ENCODE results near the gene HOXD4. TPM values are rescaled to one million over a fixed set of nuclear protein-coding genes. Genes with fewer than 3 reads are reported as not detected.
A peak's percentile ranks its signal among the peaks of the same experiment; 100 is the strongest.

The HOXD4 gene
- total RNA-seq, 4 donors from 2014 or later, result 1.7 to 13.2 (median 7.0) TPM

DNA sequence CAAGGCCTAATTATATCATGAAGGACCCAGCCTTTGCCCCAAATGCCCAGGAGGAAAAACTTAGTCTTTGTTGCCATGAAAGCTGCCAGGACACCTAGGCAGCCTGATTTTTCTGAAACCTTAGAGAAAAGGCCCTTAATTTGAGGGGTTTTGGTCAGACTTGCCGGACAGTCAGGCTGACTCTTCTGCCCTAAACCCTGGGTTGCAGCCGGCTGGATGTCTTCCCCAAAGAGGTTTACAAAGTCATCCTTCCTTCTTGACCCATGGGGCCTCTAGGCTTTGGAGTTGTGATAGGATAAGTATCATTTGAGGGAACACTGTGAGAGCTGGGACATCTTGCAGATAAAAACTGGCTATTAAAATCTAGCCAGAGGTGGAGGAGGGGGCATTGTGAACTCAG is 34.7 kb downstream of the HOXD4 start:
- no peak overlapping the region for H3K27ac ChIP-seq
- no peak for TF ChIP-seq POLR2A (IDR thresholded peaks at IDR 0.05)
- TF ChIP-seq, protein P1, sequence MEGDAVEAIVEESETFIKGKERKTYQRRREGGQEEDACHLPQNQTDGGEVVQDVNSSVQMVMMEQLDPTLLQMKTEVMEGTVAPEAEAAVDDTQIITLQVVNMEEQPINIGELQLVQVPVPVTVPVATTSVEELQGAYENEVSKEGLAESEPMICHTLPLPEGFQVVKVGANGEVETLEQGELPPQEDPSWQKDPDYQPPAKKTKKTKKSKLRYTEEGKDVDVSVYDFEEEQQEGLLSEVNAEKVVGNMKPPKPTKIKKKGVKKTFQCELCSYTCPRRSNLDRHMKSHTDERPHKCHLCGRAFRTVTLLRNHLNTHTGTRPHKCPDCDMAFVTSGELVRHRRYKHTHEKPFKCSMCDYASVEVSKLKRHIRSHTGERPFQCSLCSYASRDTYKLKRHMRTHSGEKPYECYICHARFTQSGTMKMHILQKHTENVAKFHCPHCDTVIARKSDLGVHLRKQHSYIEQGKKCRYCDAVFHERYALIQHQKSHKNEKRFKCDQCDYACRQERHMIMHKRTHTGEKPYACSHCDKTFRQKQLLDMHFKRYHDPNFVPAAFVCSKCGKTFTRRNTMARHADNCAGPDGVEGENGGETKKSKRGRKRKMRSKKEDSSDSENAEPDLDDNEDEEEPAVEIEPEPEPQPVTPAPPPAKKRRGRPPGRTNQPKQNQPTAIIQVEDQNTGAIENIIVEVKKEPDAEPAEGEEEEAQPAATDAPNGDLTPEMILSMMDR (IDR thresholded peaks at IDR 0.05), result no peak
- no peaks in the 10 kb centered on the region for H3K36me3 ChIP-seq
- no peak for DNase-seq
- no peaks in the 10 kb centered on the region for H3K27me3 ChIP-seq
- H3K4me1 ChIP-seq, result peaks cover 0 to 16% (median 6%) of the 10 kb centered on the region in 4 donors
- H3K9me3 ChIP-seq, result no peaks in the 10 kb centered on the region
- no peak overlapping the region for H3K4me3 ChIP-seq

DNA sequence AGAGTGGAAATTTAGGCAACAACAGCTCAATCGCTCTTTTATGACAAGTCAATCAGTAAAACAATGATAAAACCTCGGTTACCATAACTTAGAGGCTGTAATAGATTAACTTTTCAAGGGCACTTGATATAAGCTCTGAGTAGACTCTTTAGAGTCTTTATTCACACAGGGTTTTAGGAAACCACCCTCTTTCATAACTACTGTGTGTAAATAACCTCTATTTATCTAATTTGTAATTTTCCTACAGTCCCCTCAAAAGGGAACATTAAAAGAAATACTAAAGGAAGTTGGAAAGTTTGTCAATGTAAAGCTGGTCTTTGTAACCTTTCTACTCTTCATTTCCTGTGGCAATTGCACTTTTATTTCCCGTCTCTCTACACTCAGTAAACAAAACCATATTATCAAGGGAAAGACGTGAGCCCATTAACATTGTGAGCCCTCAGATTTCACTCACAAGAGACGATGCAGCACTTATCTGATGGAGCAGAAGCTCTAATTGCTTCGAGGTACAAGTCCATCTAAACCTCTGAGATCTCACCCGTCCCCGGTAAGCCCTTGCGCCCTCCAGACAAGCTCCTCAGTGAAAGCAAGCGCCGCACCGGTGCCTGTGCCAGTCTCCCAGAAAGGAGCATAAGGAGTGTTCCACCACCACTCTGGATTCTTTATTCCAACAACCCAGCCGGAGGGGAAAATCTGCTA is 36.0 kb downstream of the HOXD4 start:
- TF ChIP-seq POLR2A (IDR thresholded peaks at IDR 0.05), result no peak
- TF ChIP-seq, protein P1 (IDR thresholded peaks at IDR 0.05), result no peak
- Histone ChIP-seq H3K27me3 (no peaks in the 10 kb centered on the region), H3K4me3 (peak overlapping the region in 3 of 4 donors; percentile 44 to 90 (median 70)), H3K36me3 (no peaks in the 10 kb centered on the region), H3K4me1 (peaks cover 0 to 16% (median 6%) of the 10 kb centered on the region in 4 donors), H3K9me3 (no peaks in the 10 kb centered on the region), H3K27ac (peak overlapping the region in 3 of 4 donors; percentile 75 to 94 (median 82))
- peak in 1 of 3 donors; percentile 59 for DNase-seq

DNA sequence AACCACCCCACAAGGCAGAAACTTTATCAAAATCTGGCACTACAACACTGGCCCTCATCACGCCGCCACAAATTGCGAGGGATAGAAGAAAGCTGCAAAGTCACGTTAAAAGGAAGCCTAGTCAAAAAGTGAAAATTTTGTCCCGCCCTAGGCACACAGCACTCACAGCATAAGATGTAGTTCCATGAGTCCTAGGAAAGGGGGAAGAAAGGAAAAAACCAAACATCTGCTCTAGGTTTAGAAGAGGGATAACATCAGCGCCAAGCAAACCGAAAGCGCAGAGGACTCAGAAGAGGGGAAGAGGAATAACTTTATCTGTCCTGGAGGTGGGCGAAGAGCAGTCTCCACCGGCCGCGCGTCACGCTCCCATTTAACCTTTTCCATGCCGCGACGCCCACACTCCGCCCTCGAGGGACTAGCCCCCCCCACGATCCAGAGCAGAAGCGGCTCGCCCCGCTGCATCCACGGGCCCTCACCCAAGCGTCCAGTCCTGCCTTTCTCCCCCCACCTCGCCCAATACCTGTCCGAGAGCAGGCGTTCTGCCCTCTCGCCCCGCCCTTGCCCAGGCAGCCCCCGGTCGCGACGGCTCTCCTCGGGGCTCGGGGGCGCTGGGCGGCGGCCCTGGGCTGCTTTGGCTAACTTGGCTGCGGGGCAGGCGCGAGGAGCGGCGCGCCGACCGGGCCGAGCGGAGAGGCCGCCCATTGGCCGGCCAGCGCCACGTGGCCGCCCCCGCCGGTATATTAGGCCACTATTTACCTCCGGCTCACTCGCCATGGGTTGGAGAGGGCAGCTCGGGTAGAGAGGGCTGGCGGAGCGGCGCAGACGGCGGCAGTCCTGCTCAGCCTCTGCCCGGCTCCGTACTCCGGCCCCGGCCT is 36.8 kb downstream of the HOXD4 start, which contains the start of gene HOXD1:
Gene HOXD1, plus strand, starts transcription at position 770 of the 875 bp plus-strand sequence. CDS start 134 bp downstream, outside the sequence.
- Histone ChIP-seq H3K27ac (peak within 1 kb of the TSS; percentile 25 to 94 (median 78)), H3K4me3 (peak within 1 kb of the TSS; percentile 44 to 90 (median 58)), H3K9me3 (no peaks in the 10 kb centered on the region), H3K36me3 (no peaks in the 10 kb centered on the region), H3K27me3 (no peaks in the 10 kb centered on the region), H3K4me1 (peaks cover 0 to 16% (median 6%) of the 10 kb centered on the region in 4 donors)
- DNase-seq, result peak in 2 of 3 donors; percentile 82 to 89
- TF ChIP-seq, protein P1 (IDR thresholded peaks at IDR 0.05), result no peak
- TF ChIP-seq POLR2A (IDR thresholded peaks at IDR 0.05), result peak; percentile 82 to 85

DNA sequence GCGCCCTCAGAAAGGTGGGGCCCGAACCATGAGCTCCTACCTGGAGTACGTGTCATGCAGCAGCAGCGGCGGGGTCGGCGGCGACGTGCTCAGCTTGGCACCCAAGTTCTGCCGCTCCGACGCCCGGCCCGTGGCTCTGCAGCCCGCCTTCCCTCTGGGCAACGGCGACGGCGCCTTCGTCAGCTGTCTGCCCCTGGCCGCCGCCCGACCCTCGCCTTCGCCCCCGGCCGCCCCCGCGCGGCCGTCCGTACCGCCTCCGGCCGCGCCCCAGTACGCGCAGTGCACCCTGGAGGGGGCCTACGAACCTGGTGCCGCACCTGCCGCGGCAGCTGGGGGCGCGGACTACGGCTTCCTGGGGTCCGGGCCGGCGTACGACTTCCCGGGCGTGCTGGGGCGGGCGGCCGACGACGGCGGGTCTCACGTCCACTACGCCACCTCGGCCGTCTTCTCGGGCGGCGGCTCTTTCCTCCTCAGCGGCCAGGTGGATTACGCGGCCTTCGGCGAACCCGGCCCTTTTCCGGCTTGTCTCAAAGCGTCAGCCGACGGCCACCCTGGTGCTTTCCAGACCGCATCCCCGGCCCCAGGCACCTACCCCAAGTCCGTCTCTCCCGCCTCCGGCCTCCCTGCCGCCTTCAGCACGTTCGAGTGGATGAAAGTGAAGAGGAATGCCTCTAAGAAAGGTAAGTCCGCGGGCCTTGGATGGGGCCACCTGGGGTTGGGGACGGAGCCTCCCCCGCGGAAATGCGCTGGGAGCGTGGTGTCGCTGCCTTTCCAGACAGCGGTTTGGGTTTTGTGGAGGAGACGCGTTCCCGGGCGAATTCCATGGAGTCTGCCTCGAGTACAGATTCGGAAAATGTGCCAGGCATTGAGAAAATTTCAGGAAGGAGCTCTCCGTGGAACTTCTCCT is 37.7 kb downstream of the HOXD4 start:
- H3K27ac ChIP-seq, result peak overlapping the region; percentile 25 to 94 (median 78)
- H3K27me3 ChIP-seq, result no peaks in the 10 kb centered on the region
- DNase-seq, result peak in 1 of 3 donors; percentile 76

More for the DNA sequence above, 37.7 kb downstream of the HOXD4 start:
- Histone ChIP-seq H3K4me3 (peak overlapping the region; percentile 44 to 90 (median 58)), H3K36me3 (no peaks in the 10 kb centered on the region), H3K4me1 (peaks cover 0 to 16% (median 6%) of the 10 kb centered on the region in 4 donors), H3K9me3 (no peaks in the 10 kb centered on the region)
- TF ChIP-seq, protein P1 (IDR thresholded peaks at IDR 0.05), result peak in 3 of 6 experiments; percentile 27 to 41 (median 35)
- TF ChIP-seq POLR2A (IDR thresholded peaks at IDR 0.05), result peak in 1 of 2 donors; percentile 3

Data from Peyer's patch (tissue), 4 donors.